Adrenal gland (tissue), 12 donors: ENCODE results near the gene RUBCN. TPM values are rescaled to one million over a fixed set of nuclear protein-coding genes. Genes with fewer than 3 reads are reported as not detected.

Experiments
- DNase-seq, 7 donors: peaks; one replicate each; pipeline ENCODE4 v3.0.0-alpha.2; 2019 to 2020
- H3K27ac ChIP-seq, 5 donors: fragments of 200-600 bp; sonication (generic) in 4 of 5; 1 replicate in 3 of 5; 2 replicates in 2 of 5; pipeline versions ENCODE4 v1.5.1 to v1.8.0; 2016 to 2020; ENCODE audit warnings: mild to moderate bottlenecking in 1 of 5
- H3K27me3 ChIP-seq: fragments of 200-600 bp; 2 replicates; pipeline ENCODE4 v1.8.0; 2021
- H3K36me3 ChIP-seq, 2 donors: fragments of 200-600 bp; replicated peaks in 1 of 2; 1 replicate in 1 of 2; 2 replicates in 1 of 2; pipeline versions ENCODE4 v1.5.1 to v1.8.0; 2018 to 2022
- H3K4me1 ChIP-seq, 2 donors: fragments of 200-600 bp; replicated peaks in 1 of 2; 1 replicate in 1 of 2; 2 replicates in 1 of 2; pipeline versions ENCODE4 v1.5.1 to v1.8.0; 2018 to 2021
- H3K4me3 ChIP-seq, 4 donors: fragments of 200-600 bp; sonication (generic) in 3 of 4; one replicate each; pipeline ENCODE4 v1.5.1; 2016 to 2018
- H3K9me3 ChIP-seq, 3 donors: fragments of 200-600 bp; sonication (generic) in 1 of 3; replicated peaks in 1 of 3; 1 replicate in 2 of 3; 2 replicates in 1 of 3; pipeline versions ENCODE4 v1.5.1 to v1.8.0; 2016 to 2021
- POLR2A ChIP-seq, 2 donors: fragments of 450-650 bp; IDR thresholded peaks; one replicate each; pipeline ENCODE4 v1.6.1; 2017; ENCODE audit warnings: antibody characterized with exemption in 2 of 2, mild to moderate bottlenecking in 2 of 2, moderate library complexity in 1 of 2
- WGBS, 4 donors: extraction: QIAGEN DNeasy Blood & Tissue Kit in 2 of 4; methylation state at CpG; one replicate each; pipeline versions ENCODE4 v1.1.5 to v1.1.7; 2013 to 2017; 5-methylcytosine and 5-hydroxymethylcytosine counted together
- intact Hi-C, 2 donors: fragments of 100-400 bp; cut with DNase I; formaldehyde crosslinking; loops; one replicate each; pipeline versions ENCODE4 v1.14.1 to v1.15.0; 2022 to 2023
- polyA plus RNA-seq, 3 donors: library from polyadenylated mRNA; stranded (reverse); fragments of 200-250 nt in 2 of 3; fragments of 350-450 nt in 1 of 3; fragmentation: Illumina TruSeq in 1 of 3; extraction: RNeasy Lipid Tissue Mini Kit (QIAGEN cat#74804) in 1 of 3; gene quantifications; one replicate each; pipeline ENCODE4 v1.2.3, GENCODE V29; 2013 to 2014
- total RNA-seq, 9 donors: library from RNA; depleted of rRNA in 4 of 9; stranded (reverse); fragments of >200 nt in 4 of 9; fragments of 120-200 nt in 1 of 9; fragmentation: NEBNext Ultra II Directional in 1 of 9; extraction: Animal tissue kit (Norgen Biotek cat#: 25700) in 1 of 9; gene quantifications; one replicate each; pipeline versions ENCODE4 v1.1.0 to v1.2.4, GENCODE V29; 2013 to 2023
- TF ChIP-seq, protein P1 (sequence below), 6 experiments: fragments of 450-650 bp in 4 of 6; fragments of 200-600 bp in 2 of 6; sonication (generic) in 1 of 6; IDR thresholded peaks; 1 replicate in 5 of 6; 2 replicates in 1 of 6; pipeline versions ENCODE4 v1.5.1 to v1.8.0; 2016 to 2021; ENCODE audit warnings: antibody characterized with exemption in 6 of 6, mild to moderate bottlenecking in 2 of 6, moderate library complexity in 1 of 6
- donor health status: healthy with polysubstance abuse.
- donor health status: Bipolar disorder and iron deficiency.
- donor health status: DM: yes; HTN: yes; CAD: no.
- donor health status: DM: no; HTN: no; CAD: no.
- donor health status: DM: no; HTN: no; CAD: no.
- donor health status: DM: yes; HTN: yes; CAD: no.

The RUBCN gene
- total and polyA plus RNA-seq, 12 donors = 7.7 to 43.8 (median 21.3) TPM

DNA sequence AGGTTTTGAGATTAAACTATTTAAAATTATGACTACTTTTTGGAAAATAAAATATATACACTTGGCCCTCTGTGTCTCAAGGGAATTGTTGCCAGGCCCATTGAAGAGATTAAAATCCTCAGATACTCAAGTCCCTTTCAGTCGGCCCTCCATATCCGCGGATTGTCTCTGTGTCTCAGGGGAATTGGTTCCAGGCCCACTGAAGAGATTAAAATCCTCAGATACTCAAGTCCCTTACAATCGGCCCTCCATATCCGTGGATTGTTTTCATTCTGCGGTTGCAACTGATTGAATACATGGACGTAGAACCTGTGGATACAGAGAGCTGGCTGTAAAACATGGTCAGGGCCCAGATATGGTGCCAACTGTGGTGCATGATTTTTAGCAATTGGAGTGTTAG is 38.6 kb upstream of the RUBCN start:
- 79 to 87% (median 82%) methylated on average over 7 of the region's 7 CpGs for WGBS, 4 donors
- no peak overlapping the region for H3K4me3 ChIP-seq
- no peaks in the 10 kb centered on the region for H3K27me3 ChIP-seq
- no peak overlapping the region for H3K27ac ChIP-seq
- TF ChIP-seq POLR2A (IDR thresholded peaks at IDR 0.05) = no peak
- TF ChIP-seq, protein P1, sequence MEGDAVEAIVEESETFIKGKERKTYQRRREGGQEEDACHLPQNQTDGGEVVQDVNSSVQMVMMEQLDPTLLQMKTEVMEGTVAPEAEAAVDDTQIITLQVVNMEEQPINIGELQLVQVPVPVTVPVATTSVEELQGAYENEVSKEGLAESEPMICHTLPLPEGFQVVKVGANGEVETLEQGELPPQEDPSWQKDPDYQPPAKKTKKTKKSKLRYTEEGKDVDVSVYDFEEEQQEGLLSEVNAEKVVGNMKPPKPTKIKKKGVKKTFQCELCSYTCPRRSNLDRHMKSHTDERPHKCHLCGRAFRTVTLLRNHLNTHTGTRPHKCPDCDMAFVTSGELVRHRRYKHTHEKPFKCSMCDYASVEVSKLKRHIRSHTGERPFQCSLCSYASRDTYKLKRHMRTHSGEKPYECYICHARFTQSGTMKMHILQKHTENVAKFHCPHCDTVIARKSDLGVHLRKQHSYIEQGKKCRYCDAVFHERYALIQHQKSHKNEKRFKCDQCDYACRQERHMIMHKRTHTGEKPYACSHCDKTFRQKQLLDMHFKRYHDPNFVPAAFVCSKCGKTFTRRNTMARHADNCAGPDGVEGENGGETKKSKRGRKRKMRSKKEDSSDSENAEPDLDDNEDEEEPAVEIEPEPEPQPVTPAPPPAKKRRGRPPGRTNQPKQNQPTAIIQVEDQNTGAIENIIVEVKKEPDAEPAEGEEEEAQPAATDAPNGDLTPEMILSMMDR (IDR thresholded peaks at IDR 0.05) = no peak
- DNase-seq = no peak
- H3K4me1 ChIP-seq = no peaks in the 10 kb centered on the region
- H3K9me3 ChIP-seq = no peaks in the 10 kb centered on the region
- H3K36me3 ChIP-seq = peaks cover 0 to 68% of the 10 kb centered on the region in 2 donors
- intact Hi-C loops = no loop called here

- no peaks in the 10 kb centered on the region for H3K27me3 ChIP-seq
- TF ChIP-seq POLR2A (IDR thresholded peaks at IDR 0.05) = no peak
- TF ChIP-seq, protein P1 (IDR thresholded peaks at IDR 0.05) = no peak
- H3K4me3 ChIP-seq = no peak overlapping the region
- peaks cover 0 to 4% of the 10 kb centered on the region in 2 donors for H3K4me1 ChIP-seq
- intact Hi-C loops = no loop called here
- DNase-seq = no peak
- no peaks in the 10 kb centered on the region for H3K9me3 ChIP-seq
- H3K36me3 ChIP-seq = peaks cover 0 to 51% of the 10 kb centered on the region in 2 donors
- no peak overlapping the region for H3K27ac ChIP-seq
Observed at GRCh38 chr3:197761784-197762183, 25.1 kb upstream of the RUBCN start.

DNA sequence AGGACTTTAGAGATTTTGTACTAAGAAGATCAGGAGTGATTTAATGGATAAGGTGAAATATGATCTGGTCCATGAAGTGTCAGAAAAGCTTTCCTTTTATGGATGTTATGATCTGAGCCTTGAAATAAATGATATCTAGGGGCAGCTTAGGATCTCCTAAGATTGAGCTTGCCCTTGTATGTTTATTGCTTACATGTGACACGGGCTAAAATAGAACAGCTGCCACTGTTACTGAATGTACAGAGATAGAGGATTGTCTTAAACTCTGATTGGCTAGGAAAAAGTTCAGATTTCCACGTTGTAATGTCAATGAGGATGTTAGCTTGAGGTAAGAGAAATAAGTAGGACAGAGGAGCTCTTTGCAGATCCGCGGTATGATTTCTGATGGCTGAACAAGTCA is 21.8 kb upstream of the RUBCN start:
- WGBS, 4 donors = 92 to 95% (median 94%) methylated on average over 4 of the region's 4 CpGs
- DNase-seq = no peak
- Histone ChIP-seq H3K36me3 (peaks cover 0 to 37% of the 10 kb centered on the region in 2 donors), H3K27ac (no peak overlapping the region), H3K4me1 (peaks cover 0 to 12% of the 10 kb centered on the region in 2 donors), H3K4me3 (no peak overlapping the region), H3K27me3 (no peaks in the 10 kb centered on the region), H3K9me3 (no peaks in the 10 kb centered on the region)
- intact Hi-C loops = no loop called here
- TF ChIP-seq, protein P1 (IDR thresholded peaks at IDR 0.05) = no peak
- no peak for TF ChIP-seq POLR2A (IDR thresholded peaks at IDR 0.05)

GRCh38 chr3:197756704-197757103 is 20.0 kb upstream of the RUBCN start:
- H3K27ac ChIP-seq = no peak overlapping the region
- intact Hi-C loops = no loop called here
- TF ChIP-seq POLR2A (IDR thresholded peaks at IDR 0.05) = no peak
- TF ChIP-seq, protein P1 (IDR thresholded peaks at IDR 0.05) = no peak
- H3K9me3 ChIP-seq = no peaks in the 10 kb centered on the region
- no peak overlapping the region for H3K4me3 ChIP-seq
- peaks cover 0 to 19% of the 10 kb centered on the region in 2 donors for H3K36me3 ChIP-seq
- peaks cover 0 to 23% of the 10 kb centered on the region in 2 donors for H3K4me1 ChIP-seq
- no peak for DNase-seq
- no peaks in the 10 kb centered on the region for H3K27me3 ChIP-seq
- 79 to 89% (median 83%) methylated on average over 3 of the region's 3 CpGs for WGBS, 4 donors
